ENCODE measurements around the gene PYHIN1.
A peak's percentile ranks its signal among the peaks of the same experiment; 100 is the strongest.

Gene PYHIN1

GRCh38 chr1:159015440-159015909 lies 84.1 kb downstream of the PYHIN1 start:
- DNase-seq (ENCODE audit: low read depth): peak; percentile 85
- TF ChIP-seq CTCF (conservative IDR thresholded peaks at IDR 0.05; ENCODE audit: low read length): no peak
- H3K4me3 ChIP-seq (ENCODE audit: low read length): no peak overlapping the region

GRCh38 chr1:159023723-159024122 lies 92.4 kb downstream of the PYHIN1 start:
- TF ChIP-seq CTCF (conservative IDR thresholded peaks at IDR 0.05; ENCODE audit: low read length): no peak
- no peak for DNase-seq (ENCODE audit: low read depth)
- H3K4me3 ChIP-seq (ENCODE audit: low read length): no peak overlapping the region

- TF ChIP-seq CTCF (conservative IDR thresholded peaks at IDR 0.05; ENCODE audit: low read length): no peak
- no peak overlapping the region for H3K4me3 ChIP-seq (ENCODE audit: low read length)
Observed at GRCh38 chr1:159025043-159025442, 93.7 kb downstream of the PYHIN1 start.

More at GRCh38 chr1:159025043-159025442, 93.7 kb downstream of the PYHIN1 start:
- DNase-seq (ENCODE audit: low read depth): no peak

Measured in AG10803 (cell line).